ENCODE measurements around the gene CLP1.

The CLP1 gene

GRCh38 chr11:57638811-57639320, 18.7 kb upstream of the CLP1 start:
- TF ChIP-seq YY1 (IDR thresholded peaks at IDR 0.05; ENCODE audit: low read depth), result no peak
- TF ChIP-seq MAX (IDR thresholded peaks at IDR 0.05), result no peak
- no peak for TF ChIP-seq RAD21 (IDR thresholded peaks at IDR 0.05; ENCODE audit: low read depth)
- no peak for TF ChIP-seq TAF1 (IDR thresholded peaks at IDR 0.05; ENCODE audit: low read depth)
- TF ChIP-seq FOXM1 (IDR thresholded peaks at IDR 0.05; ENCODE audit: borderline replicate concordance, low read depth), result no peak
- no peak for TF ChIP-seq TCF12 (IDR thresholded peaks at IDR 0.05; ENCODE audit: low read depth)
- TF ChIP-seq ZBTB7A (IDR thresholded peaks at IDR 0.05; ENCODE audit: low read depth), result no peak
- TF ChIP-seq USF1 (IDR thresholded peaks at IDR 0.05), result no peak
- TF ChIP-seq CEBPB (IDR thresholded peaks at IDR 0.05), result no peak
- TF ChIP-seq REST (IDR thresholded peaks at IDR 0.05; ENCODE audit: low read depth), result no peak
- TF ChIP-seq NFIC (IDR thresholded peaks at IDR 0.05), result no peak
- TF ChIP-seq TEAD4 (IDR thresholded peaks at IDR 0.05), result no peak
- TF ChIP-seq EP300 (IDR thresholded peaks at IDR 0.05; ENCODE audit: borderline replicate concordance), result no peak
- no peak for TF ChIP-seq CREB1 (IDR thresholded peaks at IDR 0.05; ENCODE audit: low read depth)

- TF ChIP-seq EP300 (IDR thresholded peaks at IDR 0.05; ENCODE audit: borderline replicate concordance), result no peak
- no peak for TF ChIP-seq YY1 (IDR thresholded peaks at IDR 0.05; ENCODE audit: low read depth)
- TF ChIP-seq REST (IDR thresholded peaks at IDR 0.05; ENCODE audit: low read depth), result no peak
- no peak for TF ChIP-seq TCF12 (IDR thresholded peaks at IDR 0.05; ENCODE audit: low read depth)
- TF ChIP-seq ZBTB7A (IDR thresholded peaks at IDR 0.05; ENCODE audit: low read depth), result 0 out of 2 replicates have a peak, but pooled peaks have one; percentile 37
- TF ChIP-seq FOXM1 (IDR thresholded peaks at IDR 0.05; ENCODE audit: borderline replicate concordance, low read depth), result no peak
- no peak for TF ChIP-seq CREB1 (IDR thresholded peaks at IDR 0.05; ENCODE audit: low read depth)
These were observed 18.1 kb upstream of the CLP1 start for GRCh38 chr11:57639321-57640067.

GRCh38 chr11:57640068-57640800, 17.3 kb upstream of the CLP1 start:
- TF ChIP-seq FOXM1 (IDR thresholded peaks at IDR 0.05; ENCODE audit: borderline replicate concordance, low read depth) (no peak), EP300 (IDR thresholded peaks at IDR 0.05; ENCODE audit: borderline replicate concordance) (no peak), ZBTB7A (IDR thresholded peaks at IDR 0.05; ENCODE audit: low read depth) (no peak), NFIC (IDR thresholded peaks at IDR 0.05) (no peak), TEAD4 (IDR thresholded peaks at IDR 0.05) (no peak), REST (IDR thresholded peaks at IDR 0.05; ENCODE audit: low read depth) (no peak), CEBPB (IDR thresholded peaks at IDR 0.05) (no peak), EGR1 (IDR thresholded peaks at IDR 0.05) (no peak), TAF1 (IDR thresholded peaks at IDR 0.05; ENCODE audit: low read depth) (no peak)

GRCh38 chr11:57641011-57641807, 16.4 kb upstream of the CLP1 start:
- TF ChIP-seq USF1 (IDR thresholded peaks at IDR 0.05) (no peak), RAD21 (IDR thresholded peaks at IDR 0.05; ENCODE audit: low read depth) (peak; percentile 57), TAF1 (IDR thresholded peaks at IDR 0.05; ENCODE audit: low read depth) (no peak), CREB1 (IDR thresholded peaks at IDR 0.05; ENCODE audit: low read depth) (no peak), CEBPB (IDR thresholded peaks at IDR 0.05) (no peak), REST (IDR thresholded peaks at IDR 0.05; ENCODE audit: low read depth) (no peak)
